NCI-H1092 (cell line): ENCODE data around the gene GPC2.

Experiments
- DNase-seq: peaks from one replicate; lab custom pipeline; 2025; lab: John Stamatoyannopoulos, UW

Gene GPC2

GRCh38 chr7:100122568-100122967, 54.6 kb downstream of the GPC2 start:
- peak; percentile 21 for DNase-seq

GRCh38 chr7:100122067-100122466, 55.1 kb downstream of the GPC2 start:
- peak; percentile 92 for DNase-seq

- DNase-seq = no peak
Observed at GRCh38 chr7:100120733-100121036, 56.5 kb downstream of the GPC2 start.

GRCh38 chr7:100119970-100120732, 57.0 kb downstream of the GPC2 start:
- no peak for DNase-seq
